ENCODE results near the gene SMIM20.
A peak's percentile ranks its signal among the peaks of the same experiment; 100 is the strongest.
"Not testable (repeated sequence)": the region's sequence is repeated elsewhere in the genome, so short reads cannot be mapped to it uniquely, and the experiment has no call there.

Gene SMIM20

GRCh38 chr4:25913851-25914669, at the start of gene SMIM20:
TSS of gene SMIM20 (plus strand) at chr4:25914220. CDS start at chr4:25914314, 94 bp downstream.
- peak; percentile 82 for DNase-seq
- in situ Hi-C loops (cut with HindIII; ENCODE audit: low pct_ligation_motif_present, low pct_unique_long_range_greater_than_20kb, low sequenced_read_pairs): no loop called here

GRCh38 chr4:25865586-25865985, 48.4 kb upstream of the SMIM20 start:
- peak; percentile 69 for DNase-seq
- in situ Hi-C loops (cut with HindIII; ENCODE audit: low pct_ligation_motif_present, low pct_unique_long_range_greater_than_20kb, low sequenced_read_pairs): no loop called here

GRCh38 chr4:25866401-25866800, 47.6 kb upstream of the SMIM20 start:
- in situ Hi-C loops (cut with HindIII; ENCODE audit: low pct_ligation_motif_present, low pct_unique_long_range_greater_than_20kb, low sequenced_read_pairs); DNase-seq: not testable (repeated sequence)

GRCh38 chr4:25867781-25868294, 46.2 kb upstream of the SMIM20 start:
- no peak for DNase-seq
- in situ Hi-C loops (cut with HindIII; ENCODE audit: low pct_ligation_motif_present, low pct_unique_long_range_greater_than_20kb, low sequenced_read_pairs): no loop called here

GRCh38 chr4:25870081-25870480, 43.9 kb upstream of the SMIM20 start:
- DNase-seq: no peak
- in situ Hi-C loops (cut with HindIII; ENCODE audit: low pct_ligation_motif_present, low pct_unique_long_range_greater_than_20kb, low sequenced_read_pairs): no loop called here

GRCh38 chr4:25872851-25873631, 41.0 kb upstream of the SMIM20 start:
- in situ Hi-C loops (cut with HindIII; ENCODE audit: low pct_ligation_motif_present, low pct_unique_long_range_greater_than_20kb, low sequenced_read_pairs): no loop called here
- no peak for DNase-seq

- no peak for DNase-seq
- in situ Hi-C loops (cut with HindIII; ENCODE audit: low pct_ligation_motif_present, low pct_unique_long_range_greater_than_20kb, low sequenced_read_pairs): no loop called here
Measured at GRCh38 chr4:25873632-25874129, 40.3 kb upstream of the SMIM20 start.

- in situ Hi-C loops (cut with HindIII; ENCODE audit: low pct_ligation_motif_present, low pct_unique_long_range_greater_than_20kb, low sequenced_read_pairs): no loop called here
- no peak for DNase-seq
Measured at GRCh38 chr4:25874655-25875054, 39.4 kb upstream of the SMIM20 start.

GRCh38 chr4:25875281-25875745, 38.7 kb upstream of the SMIM20 start:
- in situ Hi-C loops (cut with HindIII; ENCODE audit: low pct_ligation_motif_present, low pct_unique_long_range_greater_than_20kb, low sequenced_read_pairs): no loop called here
- no peak for DNase-seq

GRCh38 chr4:25878676-25879075, 35.3 kb upstream of the SMIM20 start:
- in situ Hi-C loops (cut with HindIII; ENCODE audit: low pct_ligation_motif_present, low pct_unique_long_range_greater_than_20kb, low sequenced_read_pairs): no loop called here
- DNase-seq: no peak

GRCh38 chr4:25879091-25879584, 34.9 kb upstream of the SMIM20 start:
- in situ Hi-C loops (cut with HindIII; ENCODE audit: low pct_ligation_motif_present, low pct_unique_long_range_greater_than_20kb, low sequenced_read_pairs): no loop called here
- DNase-seq: no peak

GRCh38 chr4:25879587-25879986, 34.4 kb upstream of the SMIM20 start:
- DNase-seq: no peak

GRCh38 chr4:25879991-25880651, 33.9 kb upstream of the SMIM20 start:
- DNase-seq: no peak
- in situ Hi-C loops (cut with HindIII; ENCODE audit: low pct_ligation_motif_present, low pct_unique_long_range_greater_than_20kb, low sequenced_read_pairs): no loop called here

More at GRCh38 chr4:25879587-25879986, 34.4 kb upstream of the SMIM20 start:
- in situ Hi-C loops (cut with HindIII; ENCODE audit: low pct_ligation_motif_present, low pct_unique_long_range_greater_than_20kb, low sequenced_read_pairs): no loop called here

GRCh38 chr4:25881193-25881592, 32.8 kb upstream of the SMIM20 start:
- in situ Hi-C loops (cut with HindIII; ENCODE audit: low pct_ligation_motif_present, low pct_unique_long_range_greater_than_20kb, low sequenced_read_pairs): no loop called here
- DNase-seq: no peak

- DNase-seq: no peak
- in situ Hi-C loops (cut with HindIII; ENCODE audit: low pct_ligation_motif_present, low pct_unique_long_range_greater_than_20kb, low sequenced_read_pairs): no loop called here
Measured at GRCh38 chr4:25882226-25882625, 31.8 kb upstream of the SMIM20 start.

- in situ Hi-C loops (cut with HindIII; ENCODE audit: low pct_ligation_motif_present, low pct_unique_long_range_greater_than_20kb, low sequenced_read_pairs): no loop called here
- no peak for DNase-seq
Measured at GRCh38 chr4:25883565-25883964, 30.5 kb upstream of the SMIM20 start.

- peak; percentile 68 for DNase-seq
- in situ Hi-C loops (cut with HindIII; ENCODE audit: low pct_ligation_motif_present, low pct_unique_long_range_greater_than_20kb, low sequenced_read_pairs): no loop called here
Measured at GRCh38 chr4:25884031-25884782, 29.8 kb upstream of the SMIM20 start.

GRCh38 chr4:25888781-25889180, 25.2 kb upstream of the SMIM20 start:
- DNase-seq: no peak
- in situ Hi-C loops (cut with HindIII; ENCODE audit: low pct_ligation_motif_present, low pct_unique_long_range_greater_than_20kb, low sequenced_read_pairs): no loop called here
